HepG2 (cell line): Measurements from ENCODE around the gene TATDN2. TPM values are rescaled to one million over a fixed set of nuclear protein-coding genes. Genes with fewer than 3 reads are reported as not detected.

Experiments used
- ATAC-seq: fragments of 200-7000 bp; cut with Tn5 transposase; 3 replicates; pipeline ENCODE4 v1.9.1; 2020; ENCODE audit warnings: mild to moderate bottlenecking, moderate library complexity
- BruUV-seq: library from RNA; stranded (reverse); fragments of 400-500 nt; replicated peaks from 2 replicates; lab custom pipeline; 2021; lab: Mats Ljungman, UMichigan
- CTCF ChIA-PET: fragments of 300-600 bp; formaldehyde crosslinking; extraction: SDS; loops from one replicate; lab custom pipeline; 2021; ENCODE audit warnings: low total read pairs, inconsistent platforms, low intra/inter-chr PET ratio; lab: Yijun Ruan, JAX
- POLR2A ChIA-PET: fragments of 350-600 bp; sonication (Branson Sonifier 250); formaldehyde crosslinking; loops from one replicate; lab custom pipeline; 2020; ENCODE audit warnings: antibody characterized with exemption, inconsistent platforms; lab: Yijun Ruan, JAX
- DNase-seq: peaks from one replicate; pipeline ENCODE4 v3.0.0-alpha.2; 2015; ENCODE audit warnings: low spot score
- FAIRE-seq: peaks from 3 replicates; lab custom pipeline; 2011; peaks lifted over from hg19 to GRCh38; lab: Jason Lieb, UNC
- H2AFZ ChIP-seq: one replicate; pipeline ENCODE4 v1.6.1; 2011; ENCODE audit warnings: low read length, inconsistent platforms
- H3K27ac ChIP-seq: fragments of 300-600 bp; 3 replicates; pipeline ENCODE4 v1.8.0; 2011; ENCODE audit warnings: mixed run types, mild to moderate bottlenecking, mixed read lengths, low read length, inconsistent platforms; ENCODE audit not compliant: insufficient read depth; ENCODE audit errors: extremely low read length
- H3K27me3 ChIP-seq, 2 experiments: fragments of 200-600 bp in 1 of 2; 2 replicates in 1 of 2; 3 replicates in 1 of 2; pipeline versions ENCODE4 v1.6.0 to v1.8.0; 2011; ENCODE audit warnings: low read length in 2 of 2, mild to moderate bottlenecking in 2 of 2, moderate library complexity in 2 of 2, inconsistent platforms in 1 of 2; ENCODE audit not compliant: insufficient read depth in 2 of 2, control insufficient read depth in 1 of 2
- H3K36me3 ChIP-seq, 2 experiments: fragments of 200-600 bp in 1 of 2; replicated peaks in 1 of 2; 2 replicates in 1 of 2; 3 replicates in 1 of 2; pipeline versions ENCODE4 v1.5.1 to v1.8.0; 2011; ENCODE audit warnings: low read length in 2 of 2, inconsistent platforms in 1 of 2; ENCODE audit not compliant: insufficient read depth in 2 of 2, control insufficient read depth in 1 of 2
- H3K4me1 ChIP-seq: 2 replicates; pipeline ENCODE4 v1.5.1; 2012; ENCODE audit warnings: low read length, inconsistent platforms; ENCODE audit not compliant: insufficient read depth
- H3K4me2 ChIP-seq: 2 replicates; pipeline ENCODE4 v1.6.0; 2011; ENCODE audit warnings: low read depth, low read length, inconsistent platforms
- H3K4me3 ChIP-seq, 3 experiments: fragments of 200-600 bp in 1 of 3; sonication (generic), shearing (Covaris generic) in 1 of 3; replicated peaks in 1 of 3; 2 replicates each; pipeline ENCODE4 v1.5.1; 2011 to 2016; ENCODE audit warnings: low read length in 3 of 3, inconsistent platforms in 2 of 3, low read depth in 2 of 3, mild to moderate bottlenecking in 2 of 3, control low read depth in 1 of 3, mixed read lengths in 1 of 3; ENCODE audit not compliant: insufficient read depth in 1 of 3
- H3K79me2 ChIP-seq: one replicate; pipeline ENCODE4 v1.6.1; 2011; ENCODE audit warnings: low read length, inconsistent platforms; ENCODE audit not compliant: insufficient read depth
- H3K9ac ChIP-seq: 2 replicates; pipeline ENCODE4 v1.6.0; 2011; ENCODE audit warnings: mild to moderate bottlenecking, low read depth, low read length, inconsistent platforms; ENCODE audit not compliant: insufficient read depth
- H3K9me3 ChIP-seq: 2 replicates; pipeline ENCODE4 v1.5.1; 2012; ENCODE audit warnings: mild to moderate bottlenecking, low read length
- H4K20me1 ChIP-seq: 2 replicates; pipeline ENCODE4 v1.6.0; 2011; ENCODE audit warnings: inconsistent platforms, mild to moderate bottlenecking, low read length, moderate library complexity; ENCODE audit not compliant: insufficient read depth
- CEBPG ChIP-seq: IDR thresholded peaks from 2 replicates; pipeline ENCODE4 v1.6.1; 2016
- DR1 ChIP-seq: sonication (generic); formaldehyde crosslinking; IDR thresholded peaks from 2 replicates; pipeline ENCODE4 v1.8.0; 2021; ENCODE audit warnings: mild to moderate bottlenecking, missing genetic modification reagents, inconsistent platforms
- GZF1 ChIP-seq: sonication (generic); formaldehyde crosslinking; IDR thresholded peaks from 2 replicates; pipeline ENCODE4 v1.5.1; 2020; ENCODE audit warnings: mild to moderate bottlenecking, missing genetic modification reagents
- ONECUT2 ChIP-seq: sonication (generic); formaldehyde crosslinking; IDR thresholded peaks from 2 replicates; pipeline ENCODE4 v1.4.0; 2020; ENCODE audit warnings: missing genetic modification reagents
- PATZ1 ChIP-seq: sonication (generic); formaldehyde crosslinking; IDR thresholded peaks from 2 replicates; pipeline ENCODE4 v1.4.0; 2020; ENCODE audit warnings: missing genetic modification reagents
- UBTF ChIP-seq: sonication (generic); formaldehyde crosslinking; IDR thresholded peaks from 2 replicates; pipeline ENCODE4 v1.4.0; 2020; ENCODE audit warnings: mild to moderate bottlenecking, missing genetic modification reagents
- ZFP41 ChIP-seq: sonication (generic); formaldehyde crosslinking; IDR thresholded peaks from 2 replicates; pipeline ENCODE4 v1.4.0; 2020; ENCODE audit warnings: mild to moderate bottlenecking, missing genetic modification reagents, borderline replicate concordance
- ZNF512 ChIP-seq: sonication (generic); formaldehyde crosslinking; IDR thresholded peaks from 2 replicates; pipeline ENCODE4 v1.4.0; 2020; ENCODE audit warnings: mild to moderate bottlenecking, missing genetic modification reagents
- ZSCAN31 ChIP-seq: sonication (generic); formaldehyde crosslinking; IDR thresholded peaks from 2 replicates; pipeline ENCODE4 v1.5.0; 2020; ENCODE audit warnings: low read depth, mild to moderate bottlenecking, missing genetic modification reagents
- WGBS: methylation state at CpG from one replicate; pipeline ENCODE4 v1.1.6; 2017; ENCODE audit warnings: low lambda C conversion rate; 5-methylcytosine and 5-hydroxymethylcytosine counted together
- in situ Hi-C: cut with HindIII; loops from 2 replicates; pipeline ENCODE4 v1.10.0; 2017; ENCODE audit warnings: low pct_unique_long_range_greater_than_20kb; ENCODE audit not compliant: extremely low pct_ligation_motif_present
- intact Hi-C: fragments of 100-400 bp; cut with micrococcal nuclease; formaldehyde crosslinking; loops from one replicate; pipeline ENCODE4 v1.10.0; 2022; ENCODE audit not compliant: unreplicated experiment
- polyA plus RNA-seq, 8 experiments: library from polyadenylated mRNA; depleted of rRNA in 3 of 8; stranded (reverse) in 7 of 8; unstranded in 1 of 8; fragments of >200 nt; fragmentation: Illumina TruSeq in 4 of 8; extraction: Trizol in 4 of 8; gene quantifications; 2 replicates each; pipeline versions ENCODE4 v1.2.1 to v1.2.3, GENCODE V29; 2011 to 2016; ENCODE audit warnings: low read depth in 4 of 8, missing spikeins in 1 of 8, mixed read lengths in 1 of 8; ENCODE audit not compliant: insufficient read depth in 1 of 8
- total RNA-seq, 5 experiments: library from RNA; depleted of rRNA; stranded (reverse); fragments of >200 nt; fragmentation: Illumina TruSeq; extraction: Trizol; gene quantifications; 2 replicates each; pipeline ENCODE4 v1.2.3, GENCODE V29; 2016; ENCODE audit warnings: low read depth in 1 of 5

The TATDN2 gene
- total and polyA plus RNA-seq, 2 of the 13 experiments (the other 11 are each of a cell fraction or from before 2014, with no cell fraction given) = 12.1 to 21.9 TPM

- DNase-seq (no peak), FAIRE-seq (no peak), ATAC-seq (no peak)
- Histone ChIP-seq H3K27me3 (peaks cover 0 to 16% of the 10 kb centered on the region in 2 experiments; a peak in 3 of 5 replicates), H2AFZ (no peak overlapping the region), H3K4me2 (no peak overlapping the region), H4K20me1 (no peaks in the 10 kb centered on the region), H3K4me3 (no peak overlapping the region), H3K27ac (no peak overlapping the region), H3K4me1 (0 out of 2 replicates have a peak, but pooled peaks cover 1% of the 10 kb centered on the region), H3K9ac (no peak overlapping the region), H3K9me3 (no peaks in the 10 kb centered on the region), H3K36me3 (no peaks in the 10 kb centered on the region), H3K79me2 (no peaks in the 10 kb centered on the region)
- 65% methylated on average over 10 of the region's 10 CpGs for WGBS
- TF ChIP-seq ZSCAN31 (CRISPR knock-in tag) = no peak
- TF ChIP-seq ONECUT2 (CRISPR knock-in tag) = no peak
- no peak for TF ChIP-seq ZFP41
- no peak for TF ChIP-seq CEBPG (CRISPR knock-in tag)
- TF ChIP-seq UBTF = no peak
- TF ChIP-seq PATZ1 = no peak
- TF ChIP-seq DR1 (CRISPR knock-in tag) = no peak
- no peak for TF ChIP-seq ZNF512 (CRISPR knock-in tag)
- TF ChIP-seq GZF1 (CRISPR knock-in tag) = no peak
- no TSS peak for BruUV-seq
- ChIA-PET POLR2A (no interaction called here), CTCF (no interaction called here)
- intact Hi-C loops = no loop called here
- in situ Hi-C loops = no loop called here
Measured at GRCh38 chr3:10327592-10327991, 79.3 kb downstream of the TATDN2 start.
